Inflammatory macrophage treated with lipopolysaccharide for 1 hour (primary cell): Measurements from ENCODE around the gene IRF8.
A peak's percentile ranks its signal among the peaks of the same experiment; 100 is the strongest.
"Not testable (repeated sequence)": the region's sequence is repeated elsewhere in the genome, so short reads cannot be mapped to it uniquely, and the experiment has no call there.

Experiments
- DNase-seq, 2 donors: peaks; one replicate each; pipeline ENCODE4 v3.0.0-alpha.2; 2020 to 2022

Gene IRF8

GRCh38 chr16:85898521-85899442 lies at the start of gene IRF8:
Gene IRF8, plus strand, starts transcription at chr16:85899162. Its CDS starts 3,854 bp downstream, at chr16:85903016.
- DNase-seq, result peak; percentile 88 to 96

- DNase-seq, result no peak
Measured at GRCh38 chr16:85849388-85849787, 49.6 kb upstream of the IRF8 start.

GRCh38 chr16:85850344-85850880 lies 48.5 kb upstream of the IRF8 start:
- DNase-seq, result no peak

GRCh38 chr16:85851034-85851785 lies 47.8 kb upstream of the IRF8 start:
- DNase-seq, result peak; percentile 58 to 68

- DNase-seq, result peak; percentile 69 to 80
Measured at GRCh38 chr16:85853547-85854545, 45.1 kb upstream of the IRF8 start.

GRCh38 chr16:85854935-85855334 lies 44.0 kb upstream of the IRF8 start:
- no peak for DNase-seq

- peak in 1 of 2 donors; percentile 68 for DNase-seq
Measured at GRCh38 chr16:85856079-85856478, 42.9 kb upstream of the IRF8 start.

- peak; percentile 64 to 86 for DNase-seq
Measured at GRCh38 chr16:85856585-85856984, 42.4 kb upstream of the IRF8 start.

GRCh38 chr16:85857406-85857805 lies 41.6 kb upstream of the IRF8 start:
- DNase-seq, result no peak

- DNase-seq, result not testable (repeated sequence)
Measured at GRCh38 chr16:85858571-85858970, 40.4 kb upstream of the IRF8 start.

- peak; percentile 80 to 85 for DNase-seq
Measured at GRCh38 chr16:85858984-85859817, 39.8 kb upstream of the IRF8 start.

GRCh38 chr16:85859818-85860125 lies 39.2 kb upstream of the IRF8 start:
- peak in 1 of 2 donors; percentile 61 for DNase-seq

- DNase-seq, result peak; percentile 50 to 79
Measured at GRCh38 chr16:85860413-85861094, 38.4 kb upstream of the IRF8 start.

- no peak for DNase-seq
Measured at GRCh38 chr16:85861095-85861825, 37.7 kb upstream of the IRF8 start.

GRCh38 chr16:85862476-85863383 lies 36.2 kb upstream of the IRF8 start:
- no peak for DNase-seq

- no peak for DNase-seq
Measured at GRCh38 chr16:85863384-85863774, 35.6 kb upstream of the IRF8 start.

- no peak for DNase-seq
Measured at GRCh38 chr16:85864965-85865364, 34.0 kb upstream of the IRF8 start.

- DNase-seq, result no peak
Measured at GRCh38 chr16:85867189-85867588, 31.8 kb upstream of the IRF8 start.

- no peak for DNase-seq
Measured at GRCh38 chr16:85868495-85868894, 30.5 kb upstream of the IRF8 start.
